GM23338 (cell line): ENCODE data around the gene FGG.

ENCODE experiments used
- CREB1 ChIP-seq: fragments of 250-450 bp; sonication (Bioruptor Pico); IDR thresholded peaks from 2 replicates; pipeline ENCODE4 v1.5.0; 2020; ENCODE audit warnings: low read depth, mild to moderate bottlenecking, moderate library complexity
- CTCF ChIP-seq, 2 experiments: fragments of 200-600 bp in 1 of 2; sonication (generic) in 1 of 2; conservative IDR thresholded peaks; 2 replicates each; pipeline versions ENCODE4 v1.5.1 to v1.6.1; 2016 to 2017; ENCODE audit warnings: antibody characterized with exemption in 2 of 2, low read depth in 2 of 2, mild to moderate bottlenecking in 2 of 2, moderate library complexity in 1 of 2
- EZH2 ChIP-seq: fragments of 200-600 bp; sonication (generic); IDR thresholded peaks from one replicate; pipeline ENCODE4 v1.8.0; 2017; ENCODE audit warnings: antibody characterized with exemption, mild to moderate bottlenecking, low read depth; ENCODE audit not compliant: unreplicated experiment
- EZH2phosphoT487 ChIP-seq: fragments of 200-600 bp; sonication (generic); IDR thresholded peaks from one replicate; pipeline ENCODE4 v1.8.1; 2018; ENCODE audit warnings: antibody characterized with exemption; ENCODE audit not compliant: unreplicated experiment
- POLR2AphosphoS5 ChIP-seq: IDR thresholded peaks from 2 replicates; pipeline ENCODE4 v1.6.1; 2016; ENCODE audit warnings: antibody characterized with exemption, low read depth
- STAT1 ChIP-seq: IDR thresholded peaks from one replicate; pipeline ENCODE4 v1.6.1; 2016; ENCODE audit warnings: antibody characterized with exemption; ENCODE audit not compliant: unreplicated experiment
- ZNF114 ChIP-seq: fragments of 250-450 bp; sonication (Bioruptor Pico); IDR thresholded peaks from 2 replicates; pipeline ENCODE4 v1.5.0; 2020; ENCODE audit warnings: mild to moderate bottlenecking, moderate library complexity
- ZNF331 ChIP-seq: fragments of 250-450 bp; sonication (Bioruptor Pico); IDR thresholded peaks from 2 replicates; pipeline ENCODE4 v1.5.0; 2020; ENCODE audit warnings: low read depth, mild to moderate bottlenecking, moderate library complexity
- TF ChIP-seq, protein P1 (sequence below): IDR thresholded peaks from one replicate; pipeline ENCODE4 v1.6.1; 2018; ENCODE audit warnings: antibody characterized with exemption; ENCODE audit not compliant: unreplicated experiment

DNA sequence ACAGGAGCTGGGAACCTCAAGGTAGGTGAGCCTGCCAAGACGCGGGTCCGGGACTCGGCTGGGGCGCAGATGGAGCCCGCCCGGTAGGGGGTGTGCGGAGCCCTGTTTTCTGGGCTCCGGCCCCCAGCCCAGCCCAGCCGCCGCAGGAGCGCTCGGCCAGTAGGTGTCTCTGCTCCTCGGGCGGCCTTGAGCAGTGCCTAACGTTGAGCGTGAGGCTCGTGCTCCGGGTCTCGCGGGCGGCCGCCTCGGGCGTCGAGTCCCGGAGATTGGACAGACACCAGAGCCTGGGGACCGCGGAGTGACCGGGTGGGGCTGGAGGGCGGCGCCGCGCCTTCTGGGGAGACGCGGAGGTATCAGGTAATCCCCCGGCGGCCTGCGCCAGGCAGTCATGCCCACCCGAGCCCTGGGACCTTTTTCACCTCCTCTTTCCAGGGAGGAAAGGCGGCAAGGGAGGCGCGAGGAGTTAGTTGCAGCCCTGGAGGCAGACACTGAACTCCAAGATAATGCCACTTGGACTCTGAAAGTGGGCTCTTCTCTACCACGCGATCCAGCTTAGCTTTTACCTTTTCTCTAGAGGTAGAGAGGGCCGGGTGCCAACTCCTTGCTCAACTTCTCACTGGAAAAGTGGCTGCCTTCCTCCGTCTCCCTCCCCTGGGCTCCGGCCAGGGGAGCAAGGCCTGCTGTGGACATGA, 14.5 kb upstream of the FGG start:
- TF ChIP-seq POLR2AphosphoS5 (no peak), CTCF (conservative IDR thresholded peaks at IDR 0.05; ENCODE audit: low read depth in 2 of 2) (peak; percentile 58 to 82), ZNF331 (CRISPR knock-in tag) (no peak), STAT1 (no peak), EZH2 (no peak), CREB1 (CRISPR knock-in tag) (no peak), ZNF114 (CRISPR knock-in tag) (no peak), EZH2phosphoT487 (no peak)
- TF ChIP-seq, protein P1, sequence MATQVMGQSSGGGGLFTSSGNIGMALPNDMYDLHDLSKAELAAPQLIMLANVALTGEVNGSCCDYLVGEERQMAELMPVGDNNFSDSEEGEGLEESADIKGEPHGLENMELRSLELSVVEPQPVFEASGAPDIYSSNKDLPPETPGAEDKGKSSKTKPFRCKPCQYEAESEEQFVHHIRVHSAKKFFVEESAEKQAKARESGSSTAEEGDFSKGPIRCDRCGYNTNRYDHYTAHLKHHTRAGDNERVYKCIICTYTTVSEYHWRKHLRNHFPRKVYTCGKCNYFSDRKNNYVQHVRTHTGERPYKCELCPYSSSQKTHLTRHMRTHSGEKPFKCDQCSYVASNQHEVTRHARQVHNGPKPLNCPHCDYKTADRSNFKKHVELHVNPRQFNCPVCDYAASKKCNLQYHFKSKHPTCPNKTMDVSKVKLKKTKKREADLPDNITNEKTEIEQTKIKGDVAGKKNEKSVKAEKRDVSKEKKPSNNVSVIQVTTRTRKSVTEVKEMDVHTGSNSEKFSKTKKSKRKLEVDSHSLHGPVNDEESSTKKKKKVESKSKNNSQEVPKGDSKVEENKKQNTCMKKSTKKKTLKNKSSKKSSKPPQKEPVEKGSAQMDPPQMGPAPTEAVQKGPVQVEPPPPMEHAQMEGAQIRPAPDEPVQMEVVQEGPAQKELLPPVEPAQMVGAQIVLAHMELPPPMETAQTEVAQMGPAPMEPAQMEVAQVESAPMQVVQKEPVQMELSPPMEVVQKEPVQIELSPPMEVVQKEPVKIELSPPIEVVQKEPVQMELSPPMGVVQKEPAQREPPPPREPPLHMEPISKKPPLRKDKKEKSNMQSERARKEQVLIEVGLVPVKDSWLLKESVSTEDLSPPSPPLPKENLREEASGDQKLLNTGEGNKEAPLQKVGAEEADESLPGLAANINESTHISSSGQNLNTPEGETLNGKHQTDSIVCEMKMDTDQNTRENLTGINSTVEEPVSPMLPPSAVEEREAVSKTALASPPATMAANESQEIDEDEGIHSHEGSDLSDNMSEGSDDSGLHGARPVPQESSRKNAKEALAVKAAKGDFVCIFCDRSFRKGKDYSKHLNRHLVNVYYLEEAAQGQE = no peak
